ENCODE results near the gene PVALB.

The PVALB gene

DNA sequence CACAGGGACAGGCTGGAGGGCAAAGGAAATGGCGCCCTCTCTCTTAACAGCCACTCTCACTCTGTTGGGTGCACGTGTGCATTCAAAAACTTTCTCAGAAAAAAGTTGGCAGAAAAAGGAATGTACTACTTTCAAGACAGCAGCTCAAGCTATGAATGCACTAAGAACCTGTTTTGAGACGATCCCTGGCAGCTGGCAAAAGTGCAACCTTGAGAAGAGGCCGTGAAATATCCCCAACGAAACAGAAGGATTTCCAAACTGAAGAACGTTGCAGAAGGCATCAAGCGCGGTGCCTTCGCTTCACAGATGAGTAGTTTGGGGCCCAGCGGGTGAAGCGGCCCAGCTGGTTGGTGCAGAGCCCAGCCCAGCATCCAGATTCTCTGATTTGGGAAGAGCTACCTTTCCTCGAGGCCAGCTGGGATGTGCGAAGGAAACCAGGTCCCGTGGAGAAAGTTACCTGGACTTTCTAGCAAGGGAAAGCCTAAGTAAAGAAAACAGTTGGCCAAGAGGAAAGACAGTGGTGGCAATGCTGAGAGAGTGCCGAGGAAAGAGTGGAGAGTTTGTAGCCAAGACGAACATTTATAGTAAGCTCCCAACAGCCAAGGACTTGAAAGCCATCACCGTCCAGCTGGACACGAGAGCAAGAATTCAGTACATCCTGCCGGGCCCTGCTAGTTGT, 57.2 kb downstream of the PVALB start:
- Histone ChIP-seq H3K4me1 (ENCODE audit: low read length) (no peaks in the 10 kb centered on the region), H2AFZ (ENCODE audit: low read length) (no peak overlapping the region), H3K9me3 (replicated peaks; ENCODE audit: insufficient read depth, low read length) (no peaks in the 10 kb centered on the region), H3K9me2 (replicated peaks; ENCODE audit: insufficient read depth, low read length) (no peaks in the 10 kb centered on the region), H3K36me3 (replicated peaks; ENCODE audit: insufficient read depth, low read length) (no peaks in the 10 kb centered on the region), H3K79me2 (ENCODE audit: low read length) (no peaks in the 10 kb centered on the region), H3K27ac (ENCODE audit: low read length) (no peak overlapping the region), H4K20me1 (ENCODE audit: insufficient read depth, low read length) (no peaks in the 10 kb centered on the region), H3K9ac (ENCODE audit: low read length) (no peak overlapping the region), H3K4me3 (ENCODE audit: low read length) (no peak overlapping the region), H3F3A (ENCODE audit: insufficient read depth, low read length) (no peaks in the 10 kb centered on the region), H3K27me3 (replicated peaks; ENCODE audit: insufficient read depth, low read length) (peaks cover 24% of the 10 kb centered on the region), H3K4me2 (ENCODE audit: low read depth, low read length) (no peak overlapping the region)
- no peak for DNase-seq
- TF ChIP-seq EZH2 (optimal IDR thresholded peaks at IDR 0.05; ENCODE audit: low read depth, low read length) (no peak), EZH2phosphoT487 (IDR thresholded peaks at IDR 0.05; ENCODE audit: low read length) (no peak)
- TF ChIP-seq, protein P1, sequence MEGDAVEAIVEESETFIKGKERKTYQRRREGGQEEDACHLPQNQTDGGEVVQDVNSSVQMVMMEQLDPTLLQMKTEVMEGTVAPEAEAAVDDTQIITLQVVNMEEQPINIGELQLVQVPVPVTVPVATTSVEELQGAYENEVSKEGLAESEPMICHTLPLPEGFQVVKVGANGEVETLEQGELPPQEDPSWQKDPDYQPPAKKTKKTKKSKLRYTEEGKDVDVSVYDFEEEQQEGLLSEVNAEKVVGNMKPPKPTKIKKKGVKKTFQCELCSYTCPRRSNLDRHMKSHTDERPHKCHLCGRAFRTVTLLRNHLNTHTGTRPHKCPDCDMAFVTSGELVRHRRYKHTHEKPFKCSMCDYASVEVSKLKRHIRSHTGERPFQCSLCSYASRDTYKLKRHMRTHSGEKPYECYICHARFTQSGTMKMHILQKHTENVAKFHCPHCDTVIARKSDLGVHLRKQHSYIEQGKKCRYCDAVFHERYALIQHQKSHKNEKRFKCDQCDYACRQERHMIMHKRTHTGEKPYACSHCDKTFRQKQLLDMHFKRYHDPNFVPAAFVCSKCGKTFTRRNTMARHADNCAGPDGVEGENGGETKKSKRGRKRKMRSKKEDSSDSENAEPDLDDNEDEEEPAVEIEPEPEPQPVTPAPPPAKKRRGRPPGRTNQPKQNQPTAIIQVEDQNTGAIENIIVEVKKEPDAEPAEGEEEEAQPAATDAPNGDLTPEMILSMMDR (IDR thresholded peaks at IDR 0.05; ENCODE audit: low read length): no peak

DNA sequence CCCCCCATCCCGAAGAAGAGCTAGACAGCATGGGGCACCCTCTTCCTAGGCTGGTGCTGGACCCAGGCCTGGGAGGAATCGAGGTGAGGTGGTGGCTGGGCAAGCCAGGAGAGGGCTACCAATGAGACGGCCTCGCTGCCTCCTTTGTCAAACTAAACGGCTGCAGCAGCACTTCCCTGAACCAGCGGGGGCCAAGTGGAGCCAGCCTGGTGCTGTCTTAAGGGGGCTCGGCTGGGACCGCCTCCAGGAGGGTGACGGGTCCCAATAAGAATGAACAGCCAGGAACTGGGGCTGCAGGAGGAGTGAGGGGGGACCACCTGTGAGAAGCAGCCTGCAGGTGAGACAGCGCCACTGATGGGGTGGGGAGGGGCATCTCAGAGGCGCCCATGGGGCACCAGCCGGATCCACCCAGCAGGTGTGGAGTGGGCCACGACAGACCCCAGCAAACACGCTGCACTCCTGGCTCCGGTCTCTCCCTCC, 58.0 kb downstream of the PVALB start:
- Histone ChIP-seq H3K4me3 (ENCODE audit: low read length) (no peak overlapping the region), H3K36me3 (replicated peaks; ENCODE audit: insufficient read depth, low read length) (no peaks in the 10 kb centered on the region), H3K9me3 (replicated peaks; ENCODE audit: insufficient read depth, low read length) (no peaks in the 10 kb centered on the region), H3F3A (ENCODE audit: insufficient read depth, low read length) (no peaks in the 10 kb centered on the region), H3K79me2 (ENCODE audit: low read length) (no peaks in the 10 kb centered on the region), H3K4me2 (ENCODE audit: low read depth, low read length) (no peak overlapping the region), H2AFZ (ENCODE audit: low read length) (no peak overlapping the region), H3K4me1 (ENCODE audit: low read length) (no peaks in the 10 kb centered on the region), H3K27ac (ENCODE audit: low read length) (no peak overlapping the region), H4K20me1 (ENCODE audit: insufficient read depth, low read length) (no peaks in the 10 kb centered on the region), H3K9ac (ENCODE audit: low read length) (no peak overlapping the region), H3K9me2 (replicated peaks; ENCODE audit: insufficient read depth, low read length) (no peaks in the 10 kb centered on the region), H3K27me3 (replicated peaks; ENCODE audit: insufficient read depth, low read length) (peaks cover 32% of the 10 kb centered on the region)
- DNase-seq: no peak
- TF ChIP-seq, protein P1 (IDR thresholded peaks at IDR 0.05; ENCODE audit: low read length): no peak
- TF ChIP-seq EZH2 (optimal IDR thresholded peaks at IDR 0.05; ENCODE audit: low read depth, low read length) (no peak), EZH2phosphoT487 (IDR thresholded peaks at IDR 0.05; ENCODE audit: low read length) (no peak)

DNA sequence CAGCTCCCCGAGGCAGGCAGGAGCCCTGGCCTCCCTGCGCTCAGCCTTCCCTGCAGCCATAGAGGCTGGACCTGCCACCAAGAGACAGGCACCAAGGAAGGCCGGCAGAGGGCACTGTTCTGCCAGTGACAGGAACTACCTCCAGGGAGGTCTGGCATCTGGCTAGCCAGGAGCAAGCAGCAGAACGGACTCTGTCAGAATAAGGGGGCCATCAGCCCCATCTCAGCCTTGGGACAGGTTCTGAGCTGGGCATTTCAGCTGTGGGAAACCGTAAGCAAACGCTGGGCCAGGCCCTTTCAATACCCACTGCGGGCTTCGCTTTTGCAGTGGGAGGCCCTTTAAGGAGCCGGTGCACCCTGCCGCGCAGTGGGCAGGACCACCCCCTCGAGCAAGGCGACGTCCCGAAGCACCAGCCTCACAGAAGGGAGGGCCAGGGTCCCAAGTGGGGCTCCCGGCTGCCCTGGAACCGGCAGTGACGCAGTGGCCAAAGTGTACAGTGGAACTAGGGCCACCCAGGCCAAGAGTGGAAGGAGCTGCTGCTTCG, 59.1 kb downstream of the PVALB start:
- Histone ChIP-seq H3K79me2 (ENCODE audit: low read length) (no peaks in the 10 kb centered on the region), H3K4me2 (ENCODE audit: low read depth, low read length) (no peak overlapping the region), H3K27me3 (replicated peaks; ENCODE audit: insufficient read depth, low read length) (peaks cover 43% of the 10 kb centered on the region), H3K4me1 (ENCODE audit: low read length) (no peaks in the 10 kb centered on the region), H3K9me3 (replicated peaks; ENCODE audit: insufficient read depth, low read length) (no peaks in the 10 kb centered on the region), H4K20me1 (ENCODE audit: insufficient read depth, low read length) (no peaks in the 10 kb centered on the region), H3K27ac (ENCODE audit: low read length) (no peak overlapping the region), H3K36me3 (replicated peaks; ENCODE audit: insufficient read depth, low read length) (no peaks in the 10 kb centered on the region), H2AFZ (ENCODE audit: low read length) (no peak overlapping the region), H3K9ac (ENCODE audit: low read length) (no peak overlapping the region), H3K4me3 (ENCODE audit: low read length) (no peak overlapping the region), H3F3A (ENCODE audit: insufficient read depth, low read length) (no peaks in the 10 kb centered on the region), H3K9me2 (replicated peaks; ENCODE audit: insufficient read depth, low read length) (no peaks in the 10 kb centered on the region)
- peak; percentile 65 for DNase-seq
- no peak for TF ChIP-seq EZH2phosphoT487 (IDR thresholded peaks at IDR 0.05; ENCODE audit: low read length)
- TF ChIP-seq, protein P1 (IDR thresholded peaks at IDR 0.05; ENCODE audit: low read length): peak; percentile 91
- no peak for TF ChIP-seq EZH2 (optimal IDR thresholded peaks at IDR 0.05; ENCODE audit: low read depth, low read length)
